ENCODE results near the gene TMEM198.

Gene TMEM198

GRCh38 chr2:219545943-219546352, 2.1 kb downstream of the TMEM198 start:
- no peak for DNase-seq

GRCh38 chr2:219547621-219548020, 3.8 kb downstream of the TMEM198 start:
- DNase-seq: no peak

GRCh38 chr2:219548990-219549389, 5.2 kb downstream of the TMEM198 start:
- DNase-seq: no peak

GRCh38 chr2:219549619-219550018, 5.8 kb downstream of the TMEM198 start:
- no peak for DNase-seq

- peak; percentile 46 to 54 for DNase-seq
Measured at GRCh38 chr2:219551441-219552381, 7.9 kb downstream of the TMEM198 start.

GRCh38 chr2:219552382-219553167, 8.7 kb downstream of the TMEM198 start:
- DNase-seq: peak; percentile 77 to 80

GRCh38 chr2:219553168-219553417, 9.3 kb downstream of the TMEM198 start:
- DNase-seq: no peak

GRCh38 chr2:219553463-219553963, 9.7 kb downstream of the TMEM198 start:
- no peak for DNase-seq

GRCh38 chr2:219554350-219554749, 10.5 kb downstream of the TMEM198 start:
- no peak for DNase-seq

- DNase-seq: no peak
Measured at GRCh38 chr2:219555956-219556355, 12.1 kb downstream of the TMEM198 start.

GRCh38 chr2:219556413-219556812, 12.6 kb downstream of the TMEM198 start:
- DNase-seq: no peak

GRCh38 chr2:219557320-219557719, 13.5 kb downstream of the TMEM198 start:
- no peak for DNase-seq

- DNase-seq: no peak
Measured at GRCh38 chr2:219557791-219558785, 14.3 kb downstream of the TMEM198 start.

GRCh38 chr2:219559156-219559915, 15.5 kb downstream of the TMEM198 start:
- DNase-seq: no peak

- no peak for DNase-seq
Measured at GRCh38 chr2:219560037-219560892, 16.4 kb downstream of the TMEM198 start.

- no peak for DNase-seq
Measured at GRCh38 chr2:219560893-219561178, 17.0 kb downstream of the TMEM198 start.

- DNase-seq: no peak
Measured at GRCh38 chr2:219561179-219562048, 17.6 kb downstream of the TMEM198 start.

- DNase-seq: peak in 1 of 2 experiments; percentile 9
Measured at GRCh38 chr2:219562049-219563020, 18.5 kb downstream of the TMEM198 start.
